NCI-H2171 (cell line): ENCODE data around the gene RAI14.
"Not testable (repeated sequence)": the region's sequence is repeated elsewhere in the genome, so short reads cannot be mapped to it uniquely, and the experiment has no call there.

Experiments used
- DNase-seq: peaks from one replicate; lab custom pipeline; 2025; lab: John Stamatoyannopoulos, UW

Gene RAI14

GRCh38 chr5:34699155-34700077 is 43.3 kb downstream of the RAI14 start:
- DNase-seq = no peak

GRCh38 chr5:34700078-34700452 is 43.9 kb downstream of the RAI14 start:
- DNase-seq = no peak

- not testable (repeated sequence) for DNase-seq
Measured at GRCh38 chr5:34701442-34701841, 45.3 kb downstream of the RAI14 start.

GRCh38 chr5:34703767-34704713 is 47.9 kb downstream of the RAI14 start:
- no peak for DNase-seq

GRCh38 chr5:34706084-34706483 is 50.0 kb downstream of the RAI14 start:
- DNase-seq = no peak

GRCh38 chr5:34707451-34708107 is 51.5 kb downstream of the RAI14 start:
- no peak for DNase-seq

GRCh38 chr5:34708777-34709176 is 52.6 kb downstream of the RAI14 start:
- DNase-seq = no peak

- DNase-seq = no peak
Measured at GRCh38 chr5:34709861-34710673, 53.9 kb downstream of the RAI14 start.

- DNase-seq = no peak
Measured at GRCh38 chr5:34712565-34712964, 56.4 kb downstream of the RAI14 start.

- DNase-seq = no peak
Measured at GRCh38 chr5:34715711-34716110, 59.6 kb downstream of the RAI14 start.

GRCh38 chr5:34716986-34717385 is 60.9 kb downstream of the RAI14 start:
- DNase-seq = no peak

GRCh38 chr5:34717426-34718327 is 61.5 kb downstream of the RAI14 start:
- DNase-seq = no peak

GRCh38 chr5:34718516-34718915 is 62.4 kb downstream of the RAI14 start:
- DNase-seq = no peak

- no peak for DNase-seq
Measured at GRCh38 chr5:34719029-34719428, 62.9 kb downstream of the RAI14 start.

- no peak for DNase-seq
Measured at GRCh38 chr5:34721327-34721726, 65.2 kb downstream of the RAI14 start.

GRCh38 chr5:34722183-34722582 is 66.1 kb downstream of the RAI14 start:
- DNase-seq = peak; percentile 20

- DNase-seq = no peak
Measured at GRCh38 chr5:34724741-34725140, 68.6 kb downstream of the RAI14 start.

- DNase-seq = not testable (repeated sequence)
Measured at GRCh38 chr5:34727166-34727749, 71.1 kb downstream of the RAI14 start.

GRCh38 chr5:34728236-34728635 is 72.1 kb downstream of the RAI14 start:
- no peak for DNase-seq
